Ramos (cell line): ENCODE measurements around the gene PIMREG.

ENCODE experiments used
- in situ Hi-C: fragments of 300-500 bp; cut with MboI; formaldehyde crosslinking; loops from one replicate; pipeline ENCODE4 v1.14.3; 2022; ENCODE audit warnings: low sequenced_read_pairs; ENCODE audit not compliant: unreplicated experiment

The PIMREG gene

GRCh38 chr17:6458460-6458950 is 14.2 kb downstream of the PIMREG start:
- in situ Hi-C loops, result no loop called here

DNA sequence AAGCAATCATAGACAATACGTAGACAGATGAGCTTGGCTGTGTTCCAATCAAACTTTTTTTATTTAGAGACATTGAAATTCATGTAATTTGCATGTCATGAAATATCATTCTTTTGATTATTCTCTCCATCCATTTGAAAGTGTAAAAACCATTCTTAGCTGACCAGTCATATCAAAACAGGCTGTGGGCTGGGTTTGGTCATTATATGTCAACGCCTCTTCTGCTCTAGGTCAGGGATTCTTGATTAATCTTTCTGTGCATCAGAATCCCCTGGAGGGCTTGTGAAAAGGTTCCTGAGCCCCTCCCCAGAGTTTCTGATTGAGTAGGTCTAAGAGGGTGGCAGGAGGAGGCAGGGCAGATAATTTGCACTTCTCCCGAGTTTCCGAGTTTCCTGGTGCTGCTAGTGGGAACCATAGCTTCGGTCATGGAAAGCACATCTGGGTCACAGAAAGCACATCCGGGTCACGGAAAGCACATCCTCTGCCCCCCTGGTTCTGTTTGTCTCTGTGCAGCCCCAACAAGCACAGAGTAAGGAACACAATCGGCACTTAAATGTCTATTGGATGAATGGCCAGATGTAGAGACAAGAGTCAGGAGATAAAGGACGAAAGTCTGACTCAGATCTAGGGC is 16.4 kb downstream of the PIMREG start:
- in situ Hi-C loops, result no loop called here

DNA sequence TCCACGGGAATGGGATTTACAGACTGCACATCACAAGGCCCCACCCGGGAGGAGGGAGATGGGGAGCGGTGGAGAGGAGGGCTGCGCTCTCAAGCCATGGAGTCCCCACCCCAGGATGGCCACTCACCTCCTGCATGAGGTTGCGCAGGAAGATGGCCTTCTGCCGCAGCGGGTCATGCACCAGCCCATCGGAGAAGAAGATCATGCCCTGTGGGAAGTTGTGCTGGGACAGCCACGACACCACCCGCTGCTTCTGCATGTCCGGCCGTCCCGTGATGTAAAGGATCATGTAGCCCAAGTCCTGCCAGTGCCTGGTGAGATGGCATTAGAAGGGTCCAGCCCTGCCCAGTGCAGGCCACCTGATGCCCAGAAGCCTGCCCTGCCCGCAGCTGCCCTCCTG is 17.0 kb downstream of the PIMREG start:
- in situ Hi-C loops, result no loop called here

DNA sequence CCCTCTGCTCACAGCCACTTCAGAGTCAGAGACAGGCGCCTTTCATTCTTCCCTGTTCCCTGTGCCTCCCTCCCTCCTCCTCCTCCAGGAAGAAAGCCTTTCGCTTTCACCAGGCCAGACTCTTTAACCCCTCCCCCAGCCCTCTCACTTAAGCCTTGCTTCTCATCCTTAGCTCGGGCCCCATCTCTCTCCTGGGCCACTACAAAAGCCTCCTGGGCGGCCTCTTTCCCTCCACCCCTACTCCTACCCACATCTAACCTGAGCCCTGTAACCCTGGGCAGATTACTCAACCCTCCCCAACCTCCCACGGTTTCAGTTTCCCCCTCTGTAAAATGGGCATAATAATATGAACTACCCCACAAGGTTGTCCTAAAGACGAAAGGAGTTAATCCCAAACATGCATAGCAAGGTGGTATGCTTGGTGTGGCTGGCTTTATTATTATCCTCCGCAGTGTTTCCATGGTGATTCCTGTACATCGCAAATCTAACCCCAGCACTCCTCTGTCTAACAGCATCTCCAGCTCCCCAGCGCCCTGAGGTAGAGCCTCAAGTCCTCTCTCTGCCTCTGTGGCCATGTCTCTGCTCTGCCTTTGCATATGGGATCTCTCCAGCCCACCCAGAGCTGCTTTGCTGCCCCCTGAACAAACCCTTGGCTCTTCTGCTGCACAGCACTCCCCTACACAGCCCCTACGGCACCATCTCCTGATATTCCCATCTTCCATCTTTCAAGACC is 17.7 kb downstream of the PIMREG start:
- in situ Hi-C loops, result no loop called here

DNA sequence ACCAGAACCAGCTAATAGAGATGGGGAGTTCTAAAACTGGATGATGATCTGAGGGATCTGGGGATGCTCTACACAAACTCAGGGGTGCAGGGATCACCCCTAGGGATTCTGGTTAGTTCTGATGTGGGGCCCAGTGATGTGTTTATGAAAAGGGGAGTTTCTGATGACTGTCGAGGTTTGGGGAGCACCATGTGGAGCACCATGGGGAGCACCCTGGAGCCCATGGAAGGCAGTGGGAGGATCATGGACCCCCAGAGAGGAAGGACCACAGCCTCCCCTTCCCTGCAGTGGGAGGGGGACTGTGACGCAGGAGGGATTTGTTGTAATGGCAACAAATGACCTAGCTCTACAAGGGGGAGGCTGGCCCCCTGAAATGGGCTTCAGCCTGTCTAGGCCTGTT is 18.4 kb downstream of the PIMREG start:
- in situ Hi-C loops, result no loop called here

DNA sequence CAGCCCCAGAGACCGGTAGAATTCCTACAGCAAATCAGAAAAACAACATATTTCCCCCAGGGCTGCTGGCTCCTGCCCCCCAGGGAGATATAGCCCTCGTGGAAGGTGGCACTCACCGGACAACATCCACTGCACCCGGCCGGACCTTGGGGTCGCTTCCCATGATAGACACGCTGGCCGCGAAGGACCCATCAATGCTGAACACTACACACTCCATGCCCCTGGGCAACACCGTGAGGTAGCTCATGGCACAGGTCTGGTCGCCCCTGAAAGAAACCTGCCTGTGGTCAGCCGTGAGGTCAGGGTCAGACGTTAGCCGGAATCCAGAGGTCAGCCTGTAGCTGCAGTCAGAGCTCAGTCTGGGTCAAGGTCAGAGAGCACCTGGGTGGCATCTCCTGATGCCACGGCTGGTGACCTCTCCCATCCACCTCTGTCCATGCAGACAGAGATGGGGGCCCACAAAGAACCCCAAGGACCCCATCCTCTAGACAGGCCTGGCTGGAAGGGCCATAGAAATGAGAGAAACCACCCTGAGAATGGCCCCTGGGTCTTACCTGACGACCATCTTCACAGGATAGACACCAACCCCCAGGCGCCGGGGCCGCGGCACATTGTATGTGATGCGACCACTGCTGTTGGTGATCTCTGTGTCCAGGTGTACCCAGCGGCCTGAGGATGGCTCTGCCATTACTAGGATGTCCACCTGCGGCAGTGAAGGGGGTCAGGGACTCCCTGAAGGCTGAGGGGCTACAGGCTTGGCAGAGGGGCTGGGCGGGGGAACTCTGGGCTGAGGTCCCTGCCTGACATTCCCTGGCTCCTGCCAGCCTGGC is 19.6 kb downstream of the PIMREG start:
- in situ Hi-C loops, result no loop called here

GRCh38 chr17:6464446-6465041 is 20.3 kb downstream of the PIMREG start:
- in situ Hi-C loops, result no loop called here

DNA sequence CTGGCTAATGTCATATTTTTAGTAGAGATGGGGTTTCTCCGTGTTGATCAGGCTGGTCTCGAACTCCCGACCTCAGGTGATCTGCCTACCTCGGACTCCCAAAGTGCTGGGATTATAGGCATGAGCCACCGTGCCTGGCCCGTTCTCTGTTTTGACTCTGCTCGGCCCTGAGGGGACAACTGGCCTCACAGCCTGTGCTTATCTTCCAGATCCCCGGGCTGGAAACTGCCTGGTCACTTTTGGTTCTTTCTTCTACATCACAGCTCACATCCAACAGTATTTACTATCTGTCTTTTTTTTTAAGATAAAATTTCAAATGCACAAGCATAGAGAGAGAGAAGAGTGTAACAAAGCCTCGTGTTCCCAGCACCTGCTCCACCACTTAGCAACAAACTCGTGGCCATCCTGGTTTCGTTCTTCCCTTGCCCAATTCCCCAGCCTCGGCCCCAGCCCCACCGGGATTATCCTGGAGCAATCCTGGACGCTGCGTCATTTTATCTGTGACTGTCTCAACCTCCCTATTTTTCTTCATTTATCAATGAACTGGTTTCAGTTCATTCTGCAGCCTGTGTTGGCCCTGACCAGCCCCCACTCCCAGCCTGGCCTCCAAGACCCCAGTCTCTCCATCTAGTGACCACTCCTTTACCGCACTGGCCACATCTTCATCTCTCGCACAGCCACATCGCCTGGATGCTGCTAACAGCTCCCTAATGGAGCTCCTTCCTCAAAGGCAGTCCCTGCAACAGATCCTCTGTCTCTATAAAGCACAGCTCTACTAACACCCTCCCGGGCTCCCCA is 21.1 kb downstream of the PIMREG start:
- in situ Hi-C loops, result no loop called here

GRCh38 chr17:6467567-6467966 is 23.3 kb downstream of the PIMREG start:
- in situ Hi-C loops, result no loop called here

DNA sequence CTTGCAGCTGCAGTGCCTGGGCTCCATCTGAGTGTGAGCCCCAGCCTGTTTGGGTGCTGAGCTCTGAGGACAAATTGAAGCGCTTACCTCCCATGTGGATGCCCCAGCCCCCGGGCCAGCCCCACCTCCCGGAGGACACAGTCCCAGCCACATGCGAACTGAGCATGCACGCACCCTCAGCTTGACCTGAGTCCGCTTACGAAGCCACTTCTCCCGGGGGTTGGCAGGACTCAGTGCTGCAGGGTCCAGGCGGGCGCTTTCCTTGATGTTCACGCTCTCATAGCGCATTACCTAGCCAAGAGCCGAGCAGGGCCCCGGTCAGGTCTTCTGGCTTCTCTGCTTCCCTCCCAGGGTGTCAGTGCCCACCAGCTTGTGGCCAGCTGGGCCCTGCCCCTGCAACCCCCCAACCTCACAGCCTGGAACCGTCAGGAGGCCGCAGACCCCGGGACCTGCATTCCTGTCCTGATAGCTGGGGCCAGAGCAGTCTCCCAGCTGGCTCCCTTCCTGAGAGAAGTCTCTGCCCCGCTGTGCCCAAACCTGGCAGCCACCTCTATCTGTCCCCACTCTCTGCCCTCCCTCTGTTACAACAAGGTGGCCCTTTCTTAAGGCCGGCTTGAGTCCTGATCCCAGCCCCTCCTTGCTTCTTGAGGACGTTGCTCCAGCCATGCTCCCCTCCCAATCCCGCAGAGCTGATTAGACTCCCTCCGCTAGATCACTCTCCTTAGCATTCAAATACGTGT is 24.0 kb downstream of the PIMREG start:
- in situ Hi-C loops, result no loop called here

DNA sequence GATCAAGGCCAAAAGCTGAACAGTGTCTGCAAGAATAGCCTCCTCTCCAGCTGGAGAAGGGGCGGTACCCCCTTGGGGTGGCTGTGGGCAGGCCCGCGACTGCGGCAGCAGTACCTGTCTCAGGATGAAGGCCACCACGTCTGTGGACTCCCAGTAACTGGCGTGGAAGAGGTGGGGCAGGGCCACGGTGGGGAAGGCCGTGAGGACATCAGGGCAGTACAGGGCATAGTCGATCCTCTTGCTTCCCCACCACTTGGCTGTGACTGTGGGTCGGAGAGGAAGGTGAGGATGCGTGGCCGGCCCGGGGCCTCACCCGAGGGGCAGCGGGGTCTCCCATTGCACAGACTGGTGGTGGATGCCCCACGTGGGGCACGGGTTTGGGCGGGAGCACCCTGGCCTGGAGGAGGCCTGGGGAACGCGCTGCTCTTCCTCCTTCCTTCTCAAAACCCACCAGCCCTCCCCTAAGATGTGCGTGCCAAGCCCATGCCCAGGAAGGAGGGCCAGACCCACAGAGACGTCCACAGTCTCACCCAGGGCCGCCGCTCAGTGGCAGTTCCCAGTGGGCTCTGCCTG is 26.0 kb downstream of the PIMREG start:
- in situ Hi-C loops, result no loop called here

GRCh38 chr17:6470751-6471521 is 26.7 kb downstream of the PIMREG start:
- in situ Hi-C loops, result no loop called here

GRCh38 chr17:6471531-6472465 is 27.5 kb downstream of the PIMREG start:
- in situ Hi-C loops, result no loop called here

DNA sequence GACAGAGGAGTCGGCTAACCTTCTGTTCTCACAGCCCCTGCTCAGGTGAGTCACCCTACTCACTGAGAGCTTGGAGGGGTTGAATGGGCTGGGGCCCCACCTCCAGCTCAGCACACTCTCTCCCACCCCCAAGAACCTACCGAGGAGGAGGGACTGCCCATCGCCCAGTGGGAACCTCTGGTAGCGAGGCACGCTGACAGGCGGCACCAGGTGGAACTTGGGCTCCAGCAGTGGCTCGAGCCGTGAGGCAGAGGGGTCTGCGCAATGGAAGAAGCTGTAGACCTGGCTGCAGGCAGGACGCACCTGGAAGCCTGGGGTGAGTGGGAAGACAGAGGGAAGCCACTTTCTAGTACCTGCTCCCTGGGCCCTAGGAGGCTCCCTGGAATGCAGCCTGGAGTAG is 28.3 kb downstream of the PIMREG start:
- in situ Hi-C loops, result no loop called here

GRCh38 chr17:6473128-6473767 is 29.0 kb downstream of the PIMREG start:
- in situ Hi-C loops, result no loop called here

- in situ Hi-C loops, result no loop called here
Observed at GRCh38 chr17:6474376-6474775, 30.1 kb downstream of the PIMREG start.

- in situ Hi-C loops, result no loop called here
Observed at GRCh38 chr17:6474906-6475305, 30.7 kb downstream of the PIMREG start.
